ENCODE measurements around the gene RAPGEF4. TPM values are rescaled to one million over a fixed set of nuclear protein-coding genes. Genes with fewer than 3 reads are reported as not detected.

RAPGEF4 gene
- total and polyA plus RNA-seq, 2 of the 4 experiments (the other 2 are of a cell fraction) = 1.7 to 3.2 TPM

GRCh38 chr2:172843902-172844715, 108.5 kb downstream of the RAPGEF4 start:
- H3K4ac ChIP-seq (ENCODE audit: low read depth, low read length) = no peak overlapping the region
- DNase-seq (no peak), ATAC-seq (ENCODE audit: low read depth) (no peak)
- H4K8ac ChIP-seq (ENCODE audit: low read depth in 2 of 2, low read length in 2 of 2) = no peak overlapping the region
- WGBS, 2 experiments (ENCODE audit: extremely low coverage in 2 of 2, insufficient read length in 1 of 2) = 80% methylated on average over 1 of the region's 6 CpGs; no CpG with 5 or more reads in 1 of the 2 experiments
- dilution Hi-C loops (cut with HindIII; ENCODE audit: low sequenced_read_pairs, unreplicated experiment) = no loop called here
- no peak overlapping the region for H3K4me3 ChIP-seq (ENCODE audit: insufficient read depth, low read depth, low read length)
- H2AK9ac ChIP-seq (replicated peaks; ENCODE audit: low read depth, low read length, poor library complexity) = no peak overlapping the region
- no peak overlapping the region for H3K23ac ChIP-seq (ENCODE audit: low read depth, low read length)
- H4K5ac ChIP-seq (ENCODE audit: low read depth, low read length) = no peak overlapping the region
- no peak overlapping the region for H4K91ac ChIP-seq (ENCODE audit: insufficient read depth, low read depth, low read length)
- no peak overlapping the region for H3K27ac ChIP-seq (ENCODE audit: insufficient read depth, low read length)
- H2BK20ac ChIP-seq (ENCODE audit: low read depth, low read length) = no peak overlapping the region
- no peak for TF ChIP-seq MAFK (IDR thresholded peaks at IDR 0.05; ENCODE audit: low read depth, low read length)
- no peak for TF ChIP-seq RAD21 (IDR thresholded peaks at IDR 0.05; ENCODE audit: low read length)
- TF ChIP-seq POLR2A (IDR thresholded peaks at IDR 0.05; ENCODE audit: low read depth, low read length) = no peak
- no peak for TF ChIP-seq MXI1 (IDR thresholded peaks at IDR 0.05; ENCODE audit: borderline replicate concordance, low read depth, low read length)
- no peak for TF ChIP-seq FOS (IDR thresholded peaks at IDR 0.05; ENCODE audit: low read depth, low read length)
- TF ChIP-seq CEBPB (IDR thresholded peaks at IDR 0.05; ENCODE audit: low read depth, low read length) = no peak
- no peak for TF ChIP-seq BHLHE40 (IDR thresholded peaks at IDR 0.05; ENCODE audit: low read depth, low read length)
- no peak for TF ChIP-seq MAZ (IDR thresholded peaks at IDR 0.05; ENCODE audit: borderline replicate concordance, low read depth, low read length)
- TF ChIP-seq CHD1 (IDR thresholded peaks at IDR 0.05; ENCODE audit: low read depth, low read length) = no peak
- TF ChIP-seq RCOR1 (IDR thresholded peaks at IDR 0.05; ENCODE audit: insufficient replicate concordance, low read length) = no peak
- no peak for TF ChIP-seq ELK1 (IDR thresholded peaks at IDR 0.05; ENCODE audit: borderline replicate concordance, low read depth, low read length)
- no peak for TF ChIP-seq NFE2L2 (IDR thresholded peaks at IDR 0.05; ENCODE audit: low read depth, low read length)
- TF ChIP-seq RFX5 (IDR thresholded peaks at IDR 0.05; ENCODE audit: low read depth, low read length) = no peak
- H2BK15ac ChIP-seq (ENCODE audit: low read depth, low read length) = no peak overlapping the region
- in situ Hi-C loops (cut with MboI; ENCODE audit: low sequenced_read_pairs) = no loop called here
- H3K9me1 ChIP-seq (ENCODE audit: insufficient read depth, low read length) = no peaks in the 10 kb centered on the region
- H2BK5ac ChIP-seq (ENCODE audit: low read depth, low read length, poor library complexity, severe bottlenecking) = no peak overlapping the region
- no peak overlapping the region for H2AFZ ChIP-seq (replicated peaks; ENCODE audit: low read length, poor library complexity)
- H3K9ac ChIP-seq (ENCODE audit: low read depth, low read length) = no peak overlapping the region
- no peaks in the 10 kb centered on the region for H3K9me3 ChIP-seq (ENCODE audit: control insufficient read depth, insufficient read depth, low read length)
- H3K79me1 ChIP-seq (ENCODE audit: low read depth in 1 of 2, low read length in 2 of 2) = no peaks in the 10 kb centered on the region
- intact Hi-C loops (cut with micrococcal nuclease) = no loop called here
- H3K18ac ChIP-seq (ENCODE audit: low read depth, low read length) = no peak overlapping the region
- no TSS peak for BruUV-seq (replicated peaks)
- no peaks in the 10 kb centered on the region for H3K4me1 ChIP-seq (ENCODE audit: control insufficient read depth, insufficient read depth, low read length)
- no peak overlapping the region for H2AK5ac ChIP-seq (ENCODE audit: low read depth, low read length)
- ChIA-PET POLR2A (ENCODE audit: unreplicated experiment) (no interaction called here), CTCF (interaction anchor here (1.4 to 1.8 kb wide), 2 partner anchors 9 to 85 kb away, joined by 4 read pairs; no protein-coding TSS in a partner anchor)
- H4K20me1 ChIP-seq (ENCODE audit: insufficient read depth, low read length) = no peaks in the 10 kb centered on the region
- no peak overlapping the region for H2BK120ac ChIP-seq (ENCODE audit: low read depth, low read length)
- H3K4me2 ChIP-seq (ENCODE audit: low read depth, low read length) = no peak overlapping the region
- H3K27me3 ChIP-seq (ENCODE audit: control insufficient read depth, insufficient read depth, low read length) = no peaks in the 10 kb centered on the region
- no peak overlapping the region for H3K56ac ChIP-seq (ENCODE audit: extremely low read depth, insufficient read depth, low read length)
- no peak overlapping the region for H3K14ac ChIP-seq (replicated peaks; ENCODE audit: low read depth, low read length)
- H3K36me3 ChIP-seq (ENCODE audit: control insufficient read depth, insufficient read depth, low read length) = no peaks in the 10 kb centered on the region

All from IMR-90 (cell line).